Activated T-helper 1 cell treated with Interleukin-2 at 50 U/mL for 16 hours (primary cell): ENCODE results near the gene TECRL.

ENCODE experiments used
- DNase-seq: peaks from one replicate; pipeline ENCODE4 v3.0.0-alpha.2; 2020; ENCODE audit warnings: low read depth

TECRL gene, protein sequence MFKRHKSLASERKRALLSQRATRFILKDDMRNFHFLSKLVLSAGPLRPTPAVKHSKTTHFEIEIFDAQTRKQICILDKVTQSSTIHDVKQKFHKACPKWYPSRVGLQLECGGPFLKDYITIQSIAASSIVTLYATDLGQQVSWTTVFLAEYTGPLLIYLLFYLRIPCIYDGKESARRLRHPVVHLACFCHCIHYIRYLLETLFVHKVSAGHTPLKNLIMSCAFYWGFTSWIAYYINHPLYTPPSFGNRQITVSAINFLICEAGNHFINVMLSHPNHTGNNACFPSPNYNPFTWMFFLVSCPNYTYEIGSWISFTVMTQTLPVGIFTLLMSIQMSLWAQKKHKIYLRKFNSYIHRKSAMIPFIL

DNA sequence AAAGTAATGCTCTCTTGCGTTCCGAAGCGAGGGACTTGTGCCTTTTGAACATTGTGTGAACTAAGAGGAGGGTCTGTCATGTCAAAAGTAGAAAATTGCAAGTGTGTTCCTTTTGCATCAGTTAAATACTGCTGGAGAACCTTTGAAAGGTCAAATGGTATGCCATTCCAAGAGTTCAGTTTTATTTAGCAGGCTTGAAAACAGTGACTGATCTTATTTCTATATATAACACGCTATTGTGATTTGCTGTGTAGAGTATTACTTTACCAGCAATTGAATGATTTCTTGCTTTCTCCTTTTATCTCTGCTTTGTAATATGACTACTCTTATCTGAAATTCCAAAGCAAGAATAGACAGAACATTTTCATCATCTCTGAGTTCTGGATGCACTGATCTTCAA lies at the start of gene TECRL:
Gene TECRL (minus strand): TSS at position 151 of the 400 bp plus-strand sequence. CDS start 99 bp downstream, at position 52.
- DNase-seq, result no peak

DNA sequence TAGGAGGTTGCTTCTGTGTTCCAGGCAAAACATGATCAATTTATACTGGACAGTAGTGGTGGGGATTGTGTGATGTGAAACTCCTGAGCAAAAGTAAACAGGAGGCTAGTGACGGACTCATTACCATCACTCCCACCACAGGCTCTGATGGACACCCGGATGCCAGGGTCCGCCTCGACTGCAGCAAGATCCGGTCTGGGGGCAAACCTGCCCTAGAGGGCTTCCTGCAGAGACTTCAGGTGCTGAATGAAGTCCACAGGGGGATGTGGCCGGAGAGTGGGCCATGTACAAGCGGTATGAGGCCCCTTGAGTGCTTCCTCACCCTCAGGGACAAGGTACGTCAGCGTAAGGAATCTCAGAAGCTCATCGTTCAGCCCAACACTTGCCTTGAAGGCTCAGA lies 23.4 kb upstream of the TECRL start:
- DNase-seq, result no peak

DNA sequence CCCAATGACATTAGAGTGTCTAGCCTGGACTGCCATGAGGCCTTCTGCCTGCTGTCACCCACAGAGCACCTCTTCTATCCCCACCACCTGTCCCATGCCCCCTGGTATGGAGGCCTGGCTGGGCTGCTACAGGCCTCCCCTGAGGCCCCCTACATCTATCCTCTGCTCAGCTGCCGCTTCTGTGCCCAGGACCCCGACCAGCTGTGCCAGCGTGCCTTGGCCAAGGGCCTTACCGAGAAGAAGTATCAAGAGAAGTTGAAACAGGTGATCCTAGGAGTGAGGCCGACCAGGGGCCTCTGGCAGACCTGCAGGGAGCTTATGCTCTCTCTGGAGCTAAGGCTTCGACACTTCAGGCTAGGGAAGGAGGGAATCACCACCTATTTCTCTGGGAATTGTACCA lies 21.7 kb upstream of the TECRL start:
- no peak for DNase-seq

DNA sequence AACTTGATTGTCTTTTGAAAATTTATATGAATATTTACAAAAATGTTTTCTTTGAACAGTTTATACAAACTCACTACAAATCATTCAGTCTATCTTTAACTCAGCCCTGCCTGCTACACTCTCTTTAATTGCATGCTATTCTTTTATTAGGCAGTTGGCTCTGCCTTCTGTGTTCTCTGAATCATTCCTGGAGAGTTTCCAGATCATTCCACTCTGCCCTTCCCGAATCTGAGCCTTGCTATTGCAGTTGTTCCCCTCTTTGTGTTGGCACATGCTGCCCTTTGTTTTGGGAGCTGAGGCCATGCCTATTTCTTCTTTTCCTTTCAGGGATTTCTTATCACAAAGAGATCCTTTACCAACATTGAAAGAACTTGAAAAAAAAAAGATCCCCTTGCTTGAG lies 8.7 kb upstream of the TECRL start:
- no peak for DNase-seq

DNA sequence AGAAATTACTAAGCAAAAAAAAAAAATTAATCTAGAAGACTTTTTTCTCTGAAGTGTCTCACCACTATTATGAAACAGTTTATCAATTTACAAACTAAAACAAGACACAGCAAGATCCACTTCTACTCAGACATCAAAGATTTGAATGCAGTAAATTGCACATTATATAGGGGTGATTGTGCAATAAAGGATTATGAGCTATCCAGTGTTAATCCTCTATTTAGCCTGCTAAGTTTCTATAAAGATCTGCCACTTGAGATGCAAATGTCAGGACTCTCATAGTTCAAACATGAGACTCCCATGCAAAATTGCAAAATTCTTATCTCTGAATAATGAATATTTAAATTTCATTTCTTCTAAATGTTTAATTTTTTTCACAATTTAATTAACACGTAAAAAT lies 2.2 kb downstream of the TECRL start:
- no peak for DNase-seq

DNA sequence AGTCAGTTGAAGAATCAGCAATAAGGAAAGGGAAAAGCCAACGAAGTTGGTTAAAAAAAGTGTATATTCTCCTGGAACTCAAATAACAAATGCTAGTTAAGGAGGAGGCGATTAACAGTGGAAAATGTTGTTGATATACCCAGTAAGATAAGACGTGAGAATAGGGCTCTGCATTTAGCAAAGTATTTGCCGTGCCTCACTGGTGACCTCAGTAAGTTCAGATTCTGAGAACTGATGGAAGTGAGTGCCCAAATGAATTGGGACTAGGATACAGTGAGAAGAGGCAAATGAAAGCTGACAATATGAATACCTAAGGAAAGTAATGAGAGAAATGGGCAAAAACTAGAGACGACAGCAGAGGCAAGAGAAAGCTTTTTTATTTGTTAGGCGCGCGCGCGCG lies 3.5 kb downstream of the TECRL start:
- DNase-seq, result no peak

DNA sequence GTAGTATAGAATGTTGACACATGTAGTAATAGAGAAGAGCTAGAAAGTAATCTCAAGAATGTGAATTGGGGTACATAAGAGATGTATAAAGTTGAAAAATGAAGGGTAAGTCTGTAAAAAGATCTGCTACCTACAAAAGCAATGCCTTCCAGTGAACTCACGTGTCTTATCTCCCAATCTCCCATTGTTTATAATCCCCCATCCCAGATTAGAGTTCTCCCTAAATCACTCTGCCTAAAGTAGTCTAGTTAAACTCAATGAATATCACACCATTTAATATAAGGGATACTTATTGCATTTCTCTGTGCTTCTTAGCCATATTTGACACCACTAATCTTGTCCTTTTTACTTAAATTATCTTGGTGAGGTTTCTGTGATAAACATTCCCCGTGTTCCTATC lies 6.6 kb downstream of the TECRL start:
- DNase-seq, result no peak

DNA sequence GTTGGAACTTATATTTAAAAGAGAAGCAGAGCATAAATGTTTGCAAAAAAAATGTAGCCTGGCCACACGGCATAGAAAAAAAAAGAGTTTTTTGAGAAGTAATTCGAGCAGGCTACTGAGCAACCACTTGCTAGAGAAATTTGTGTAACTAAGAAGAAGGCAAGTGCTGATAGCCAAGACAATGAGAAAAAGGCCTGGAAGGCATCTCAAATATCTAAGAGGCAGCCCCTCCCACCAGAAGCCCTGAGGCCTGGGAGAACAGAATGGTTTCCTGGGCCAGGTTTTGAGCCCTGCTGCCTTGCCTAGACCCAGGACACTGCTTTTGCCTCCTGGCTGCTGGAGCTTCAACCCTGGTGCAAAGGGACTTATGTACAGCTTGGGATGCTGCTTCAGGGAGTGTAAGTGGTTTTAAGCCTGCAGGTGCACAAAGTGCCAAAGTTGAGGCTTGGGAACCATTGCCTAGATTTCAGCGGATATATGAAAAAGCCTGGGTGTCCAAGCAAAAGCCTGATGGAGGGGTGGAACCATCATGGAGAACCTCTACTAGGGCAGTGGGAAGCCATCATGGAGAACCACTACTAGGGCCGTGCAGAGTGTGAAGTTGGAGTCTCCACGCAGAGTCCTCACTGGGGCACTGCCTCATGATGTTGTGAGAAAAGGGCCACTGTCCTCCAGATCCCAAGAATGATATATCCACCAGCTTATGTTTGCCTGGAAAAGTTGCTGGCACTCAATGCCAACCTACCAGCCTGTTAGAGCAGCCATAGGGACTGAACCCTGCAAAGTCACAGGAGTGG lies 9.7 kb downstream of the TECRL start:
- DNase-seq, result no peak

DNA sequence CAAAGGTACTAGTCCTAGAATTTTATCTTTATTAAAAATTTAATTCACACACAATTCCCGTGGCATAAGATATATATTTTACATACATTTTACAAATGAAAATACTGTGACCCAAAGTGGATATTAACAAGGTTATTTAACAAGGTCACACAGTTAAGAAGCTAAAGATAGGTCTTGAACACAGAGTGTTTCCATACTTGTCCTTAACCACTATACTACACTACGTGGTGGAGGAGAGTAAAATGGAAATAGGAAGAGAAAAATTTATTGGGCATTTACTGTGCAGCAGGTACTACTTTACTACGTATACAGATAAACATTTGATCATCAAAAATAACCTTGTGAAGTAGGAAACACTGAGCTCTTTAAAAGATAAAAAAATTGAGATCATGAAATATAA lies 14.8 kb downstream of the TECRL start:
- no peak for DNase-seq

DNA sequence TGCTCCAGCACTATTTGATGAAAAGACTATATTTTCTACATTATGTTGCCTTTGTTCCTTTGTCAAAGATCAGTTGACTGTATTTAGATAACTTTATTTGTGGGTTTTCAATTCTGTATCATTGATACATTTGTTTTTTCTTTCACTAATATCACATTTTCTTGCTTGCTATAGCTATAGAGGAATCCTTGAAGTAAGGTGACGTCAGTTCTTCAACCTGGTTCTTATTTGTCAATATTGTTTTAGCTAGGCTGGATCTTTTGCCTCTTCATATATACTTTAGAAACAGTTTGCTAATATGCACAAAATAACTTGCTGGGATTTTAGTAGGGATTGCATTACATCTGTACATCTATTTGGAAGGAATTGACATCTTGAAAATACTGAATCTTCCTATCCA lies 21.0 kb downstream of the TECRL start:
- no peak for DNase-seq

DNA sequence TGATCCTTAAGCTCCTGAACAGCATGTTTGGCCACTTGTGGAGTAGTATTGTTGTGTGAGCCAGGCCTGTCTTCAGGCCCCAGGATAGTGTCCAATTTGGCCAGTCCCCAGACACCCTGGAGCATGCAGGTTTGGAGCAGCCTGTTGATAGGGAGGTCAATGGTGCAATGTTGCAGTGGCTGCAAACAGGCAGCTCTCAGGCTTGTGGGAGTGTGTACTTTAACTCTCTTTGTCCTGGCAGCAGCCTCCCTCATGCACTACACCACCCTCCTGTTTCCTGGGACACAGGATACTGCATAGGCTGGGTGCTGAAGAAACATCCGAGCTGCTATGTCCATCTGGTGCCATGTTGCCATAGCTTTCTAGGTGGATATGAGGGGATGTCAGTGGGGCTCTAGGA lies 24.0 kb downstream of the TECRL start:
- DNase-seq, result no peak

DNA sequence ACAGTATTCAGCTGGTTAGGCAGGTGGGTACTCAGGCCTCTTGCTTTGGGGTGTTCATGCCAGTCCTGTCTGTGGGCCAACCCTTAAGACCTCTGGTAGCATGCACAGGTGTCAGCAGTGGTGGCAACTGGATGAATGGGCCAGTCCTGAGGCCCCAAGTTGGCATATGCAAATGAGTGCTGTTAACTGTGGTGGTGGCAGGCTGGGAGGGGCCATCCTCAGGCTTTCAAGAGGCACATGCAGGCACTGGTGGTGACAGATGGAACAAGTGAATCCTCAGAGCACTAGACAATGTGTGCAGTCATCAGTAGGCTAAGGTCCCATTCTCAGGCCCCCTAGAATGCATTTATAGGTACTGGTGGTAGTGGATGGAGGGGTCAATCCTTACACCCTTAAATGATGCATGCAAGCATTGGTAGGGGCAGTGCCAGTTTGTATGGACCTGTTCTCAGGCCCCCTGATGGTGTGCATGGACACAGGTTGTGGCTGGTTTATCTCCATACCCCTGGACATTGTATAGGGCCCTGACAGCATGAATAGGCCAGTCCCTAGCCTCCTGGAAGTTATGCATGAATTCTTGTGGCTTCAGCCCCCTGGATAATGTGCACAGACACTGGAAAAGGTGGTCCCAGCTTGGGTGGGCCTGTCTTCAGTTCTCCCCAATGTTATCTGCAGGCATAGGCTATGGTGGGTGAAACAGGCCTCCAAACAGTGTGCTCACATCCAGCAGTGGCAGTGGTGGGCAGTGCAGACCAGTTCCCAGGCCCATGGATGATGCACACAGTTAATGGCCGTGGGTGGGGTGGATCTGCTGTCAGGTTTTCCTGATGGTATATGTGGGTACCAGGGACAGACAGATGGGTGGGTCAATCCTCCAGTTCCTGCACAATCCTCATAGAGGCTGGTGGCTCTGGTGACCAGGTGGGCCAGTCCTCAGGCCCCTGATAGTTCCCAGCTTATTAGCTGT lies 24.7 kb downstream of the TECRL start:
- DNase-seq, result no peak

DNA sequence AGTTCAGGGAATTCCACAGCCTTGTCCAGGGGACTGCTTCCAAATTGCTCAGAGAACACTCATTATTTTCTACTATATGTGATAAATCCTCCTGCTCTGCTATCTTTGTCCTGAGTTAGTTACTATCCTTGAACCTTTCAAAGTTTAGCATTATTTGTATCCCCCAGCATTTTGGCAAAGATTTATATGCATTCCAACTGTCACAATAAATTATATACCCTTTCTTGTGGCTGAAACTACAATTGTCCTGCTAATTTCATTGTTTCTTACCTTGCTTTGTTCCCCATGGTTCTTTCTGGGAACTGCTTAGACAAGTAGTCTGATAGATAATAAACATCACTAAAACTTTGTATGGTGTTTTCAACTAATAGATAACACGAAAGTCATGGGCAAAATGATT lies 40.5 kb downstream of the TECRL start:
- no peak for DNase-seq

DNA sequence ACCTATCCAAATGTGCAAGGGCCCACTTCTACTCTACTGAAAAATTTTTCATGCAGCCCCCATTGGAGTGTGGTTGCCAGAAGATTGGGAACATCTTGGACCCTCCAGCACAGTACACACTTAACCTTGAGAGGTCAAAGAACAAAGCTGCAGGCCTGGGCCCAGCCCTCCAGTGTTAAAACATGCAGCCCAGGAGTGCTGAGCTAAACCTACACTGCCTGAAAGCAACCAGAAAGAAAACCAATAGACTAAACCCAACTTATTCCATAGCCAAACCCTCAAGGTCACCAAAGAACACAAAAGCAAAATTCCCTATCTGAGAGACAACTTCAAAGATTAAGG lies 47.9 kb downstream of the TECRL start:
- DNase-seq, result no peak

DNA sequence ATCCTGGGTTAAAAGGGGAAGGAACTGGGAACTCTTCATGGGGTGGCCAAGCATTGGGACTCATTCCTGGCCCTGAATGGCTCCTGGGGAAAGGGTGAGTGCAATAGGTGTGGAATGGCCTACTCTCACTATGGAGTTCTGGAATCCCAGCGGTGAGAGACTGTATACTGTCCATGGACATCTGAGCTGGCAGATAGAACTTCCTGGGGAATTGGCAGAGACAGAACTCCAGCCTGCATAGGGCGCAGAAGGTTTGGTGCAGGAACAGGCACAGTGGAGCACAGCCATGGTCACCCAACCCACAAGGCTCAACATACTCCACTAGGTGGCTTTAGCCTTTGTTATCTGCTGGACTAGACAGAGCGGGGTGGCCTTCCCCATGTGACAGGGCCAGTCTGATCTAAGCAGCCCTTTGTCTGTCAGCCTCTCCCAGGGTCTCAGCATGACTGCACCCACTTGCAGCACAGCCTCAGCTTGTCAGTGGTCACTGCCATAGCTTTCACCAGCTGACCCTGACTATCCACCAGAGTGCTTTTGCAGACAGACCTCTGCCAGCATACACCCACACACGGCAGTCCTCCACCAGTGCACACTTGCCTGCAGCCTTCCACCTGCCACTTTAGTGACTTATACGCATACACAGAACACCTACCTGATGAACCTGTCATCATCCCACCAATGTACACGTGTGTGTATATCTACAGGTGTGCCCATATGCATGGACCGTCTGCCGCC lies 48.4 kb downstream of the TECRL start:
- DNase-seq, result no peak

DNA sequence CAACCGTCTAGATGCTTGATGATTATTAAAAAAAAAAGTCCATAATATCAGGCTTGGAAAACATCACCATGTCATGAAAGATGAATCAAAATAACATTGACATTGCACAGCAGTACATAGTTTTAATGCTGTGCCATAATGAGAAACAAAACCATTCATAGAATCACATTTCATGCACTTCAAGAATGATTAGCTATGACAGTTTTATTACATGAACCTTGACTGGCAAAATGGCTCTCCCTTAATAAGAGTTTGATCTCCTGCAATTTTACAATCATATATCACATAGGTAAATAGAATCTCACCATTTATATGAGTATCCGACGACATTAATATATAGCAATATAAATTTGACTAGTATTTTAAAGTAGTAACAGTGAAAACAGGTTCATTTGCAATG lies 49.8 kb downstream of the TECRL start:
- no peak for DNase-seq

DNA sequence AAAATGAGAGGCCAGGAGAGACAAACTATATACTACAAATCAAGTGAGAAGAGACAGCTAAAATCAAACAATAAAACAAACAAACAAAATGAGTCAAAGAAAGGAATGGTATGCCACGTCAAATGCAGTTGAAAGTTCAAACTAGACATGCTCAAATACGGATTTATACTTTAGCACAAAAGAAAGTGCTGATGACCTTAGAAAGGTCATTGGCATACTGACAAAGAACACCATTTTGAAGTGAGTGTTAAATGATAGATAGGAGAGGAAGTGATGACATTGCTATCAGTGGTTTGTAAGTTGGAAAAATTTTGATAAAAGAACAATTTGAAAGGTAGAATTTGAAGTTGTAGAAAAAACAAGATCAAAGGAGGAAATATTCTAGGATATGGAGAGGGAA lies 55.3 kb downstream of the TECRL start:
- DNase-seq, result no peak

DNA sequence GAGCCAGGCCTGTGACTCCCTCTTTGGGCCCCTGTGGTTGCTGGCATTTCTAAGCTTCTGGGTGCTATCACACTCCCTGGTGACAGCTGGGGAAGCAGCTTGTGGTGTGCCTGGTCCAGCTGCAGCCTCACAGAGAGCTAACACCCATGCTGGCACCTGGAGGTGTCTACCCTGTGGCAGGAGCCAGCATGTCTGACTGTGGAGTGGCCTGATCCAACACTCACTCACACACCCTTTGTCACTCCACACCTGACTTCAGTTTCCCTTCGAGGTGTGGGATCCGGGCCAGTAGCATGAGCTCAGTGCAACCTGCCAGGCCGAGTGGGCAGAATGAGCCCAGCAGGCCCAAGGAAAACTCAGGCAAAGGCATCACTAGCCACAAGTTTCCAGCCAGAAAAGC lies 67.5 kb downstream of the TECRL start:
- DNase-seq, result no peak

DNA sequence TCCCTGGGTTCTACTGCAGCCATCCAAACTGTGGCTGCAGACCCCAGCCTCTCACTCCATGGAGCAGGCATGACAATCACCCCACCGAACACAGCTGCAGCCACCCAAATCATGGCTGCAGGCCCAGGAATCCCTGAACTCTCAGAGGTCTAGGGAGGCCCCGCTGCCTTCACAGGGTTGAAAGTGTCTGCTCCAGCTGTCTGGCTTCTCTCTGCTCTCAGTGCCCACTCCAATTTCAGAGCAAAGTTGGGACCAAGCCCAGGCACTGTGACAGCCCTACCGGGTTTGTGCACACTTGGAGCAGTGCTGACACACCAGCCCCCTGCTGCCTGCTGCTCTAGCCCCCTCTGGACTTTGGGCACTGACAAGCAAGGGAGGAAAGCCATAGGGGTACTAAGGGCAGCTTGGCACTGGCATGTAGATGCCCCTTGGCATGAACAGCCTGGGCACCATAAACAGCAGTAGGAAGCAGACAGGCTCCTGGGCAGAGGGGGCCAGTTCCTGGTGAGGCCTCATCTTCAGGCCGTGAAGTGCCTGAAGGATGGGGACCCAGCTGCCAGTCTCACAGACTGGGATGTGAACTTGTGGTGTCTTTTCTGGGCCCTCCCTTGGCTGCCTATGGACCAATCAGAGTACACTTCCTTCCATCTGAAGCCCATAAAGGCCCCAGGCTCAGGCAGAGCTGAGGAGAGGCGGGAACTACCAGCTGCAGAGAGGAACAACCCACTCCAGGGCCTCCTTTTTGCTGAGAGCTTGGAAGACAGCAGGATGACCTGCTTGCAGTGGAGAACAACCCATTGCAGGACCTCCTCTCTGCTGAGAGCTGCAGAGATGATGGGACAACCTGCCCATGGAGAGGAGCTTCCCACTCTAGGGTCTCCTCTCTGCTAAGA lies 68.8 kb downstream of the TECRL start:
- DNase-seq, result no peak

DNA sequence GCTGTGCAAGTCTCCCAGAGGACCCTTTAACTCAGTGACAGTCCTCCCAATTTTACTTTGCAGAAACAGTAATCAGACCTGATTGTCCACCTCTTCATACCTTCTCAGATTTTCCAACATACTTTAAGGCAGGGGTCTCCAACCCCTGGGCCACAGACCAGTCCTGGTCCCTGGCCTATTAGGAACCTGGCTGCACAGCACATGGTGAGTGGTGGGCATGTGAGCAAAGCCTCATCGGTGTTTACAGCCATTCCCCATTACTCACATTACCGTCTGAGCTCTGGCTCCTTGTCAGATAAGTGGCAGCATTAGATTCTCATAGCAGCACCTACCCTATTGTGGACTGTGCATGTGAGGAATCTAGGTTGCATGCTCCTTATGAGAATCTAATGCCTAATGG lies 74.3 kb downstream of the TECRL start:
- no peak for DNase-seq

DNA sequence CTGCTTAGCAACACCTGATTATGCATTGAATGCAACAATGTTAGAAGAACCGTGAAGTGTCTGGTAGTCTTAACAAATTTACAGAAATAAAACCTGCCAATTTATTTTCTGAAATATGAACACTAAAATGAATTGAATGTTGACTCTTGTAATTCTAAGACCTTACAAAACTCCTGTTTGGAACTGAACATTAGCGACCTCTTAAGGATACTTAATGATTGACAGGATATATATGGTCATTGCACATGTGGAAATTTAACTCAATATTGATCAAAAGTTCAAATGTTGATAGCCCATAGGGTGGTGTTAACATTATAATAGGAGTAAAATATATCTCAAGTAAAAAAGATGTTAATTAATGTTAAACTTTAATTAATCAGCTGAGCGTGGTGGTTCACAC lies 79.1 kb downstream of the TECRL start:
- DNase-seq, result no peak
